ENCODE measurements around the gene SYNGR1.

Gene SYNGR1

GRCh38 chr22:39349967-39350726 lies at the start of gene SYNGR1:
Gene SYNGR1 (plus strand): TSS chr22:39349991. CDS start chr22:39350011, 20 bp downstream.
- DNase-seq: no peak

GRCh38 chr22:39300186-39300830 lies 49.5 kb upstream of the SYNGR1 start:
- no peak for DNase-seq

- DNase-seq: no peak
Measured at GRCh38 chr22:39301108-39301507, 48.7 kb upstream of the SYNGR1 start.

- no peak for DNase-seq
Measured at GRCh38 chr22:39301926-39302325, 47.9 kb upstream of the SYNGR1 start.

GRCh38 chr22:39302431-39302960 lies 47.3 kb upstream of the SYNGR1 start:
- DNase-seq: no peak

GRCh38 chr22:39303358-39303757 lies 46.4 kb upstream of the SYNGR1 start:
- no peak for DNase-seq

GRCh38 chr22:39303892-39304671 lies 45.7 kb upstream of the SYNGR1 start:
- no peak for DNase-seq

GRCh38 chr22:39306456-39307361 lies 43.1 kb upstream of the SYNGR1 start:
- peak; percentile 51 for DNase-seq

- DNase-seq: no peak
Measured at GRCh38 chr22:39308614-39309363, 41.0 kb upstream of the SYNGR1 start.

GRCh38 chr22:39309364-39309861 lies 40.4 kb upstream of the SYNGR1 start:
- DNase-seq: no peak

- no peak for DNase-seq
Measured at GRCh38 chr22:39309881-39310714, 39.7 kb upstream of the SYNGR1 start.

GRCh38 chr22:39311592-39312400 lies 38.0 kb upstream of the SYNGR1 start:
- no peak for DNase-seq

- no peak for DNase-seq
Measured at GRCh38 chr22:39312410-39312809, 37.4 kb upstream of the SYNGR1 start.

GRCh38 chr22:39313258-39314001 lies 36.4 kb upstream of the SYNGR1 start:
- no peak for DNase-seq

- no peak for DNase-seq
Measured at GRCh38 chr22:39314251-39314971, 35.4 kb upstream of the SYNGR1 start.

GRCh38 chr22:39315389-39315788 lies 34.4 kb upstream of the SYNGR1 start:
- no peak for DNase-seq

GRCh38 chr22:39316440-39317083 lies 33.2 kb upstream of the SYNGR1 start:
- DNase-seq: peak; percentile 71
